ENCODE results near the gene RNF10. TPM values are rescaled to one million over a fixed set of nuclear protein-coding genes. Genes with fewer than 3 reads are reported as not detected.

The RNF10 gene
- polyA plus RNA-seq, 1 donor (not counting 4 experiments of a cell fraction or from before 2014, with no cell fraction given): 60.3 TPM

DNA sequence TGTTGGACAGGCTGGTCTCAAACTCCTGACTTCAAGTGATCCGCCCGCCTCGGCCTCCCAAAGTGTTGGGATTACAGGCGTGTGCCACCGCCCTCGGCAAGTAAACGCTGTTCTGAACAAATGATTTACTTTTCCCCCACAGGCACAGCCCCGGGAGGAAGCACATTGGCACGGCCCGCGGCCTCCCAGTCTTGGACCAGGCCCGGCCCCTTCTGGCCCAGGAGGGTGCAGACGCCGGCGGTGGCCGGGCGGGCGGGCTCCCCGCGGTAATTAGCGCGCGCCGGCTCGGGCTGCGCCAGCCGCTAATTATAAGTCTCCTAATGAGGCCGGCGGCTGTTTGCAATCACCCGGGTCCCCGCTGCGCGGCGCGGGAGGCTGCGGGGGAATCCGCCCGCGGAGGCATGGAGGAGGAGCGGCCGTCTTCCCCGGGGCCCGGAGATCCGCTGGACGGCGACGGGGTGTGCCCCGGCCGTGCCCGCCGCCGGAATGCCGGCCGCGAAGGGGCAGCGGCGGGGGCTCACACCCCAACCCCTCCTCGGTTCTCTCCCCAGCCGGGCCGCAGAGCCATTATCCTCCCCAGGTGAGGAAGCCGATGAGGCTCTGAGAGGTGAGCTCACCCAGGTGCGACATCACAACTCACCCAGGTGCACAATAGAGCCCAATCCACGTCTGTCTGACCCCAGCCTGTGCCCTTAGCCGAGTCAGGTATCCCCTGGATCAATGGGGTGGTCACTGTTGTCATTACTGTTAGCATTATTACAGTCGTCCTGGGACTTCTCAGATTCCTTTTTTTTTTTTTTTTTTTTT lies 50.4 kb downstream of the RNF10 start:
- FAIRE-seq (no peak), DNase-seq (ENCODE audit: low read depth, low spot score) (no peak)
- no peaks in the 10 kb centered on the region for H3K9me3 ChIP-seq (ENCODE audit: control insufficient read depth, low read depth, low read length)
- H3K27ac ChIP-seq (ENCODE audit: control insufficient read depth, insufficient read depth, low read length): no peak overlapping the region
- H3K36me3 ChIP-seq (ENCODE audit: control insufficient read depth in 2 of 2, extremely low read depth in 1 of 2, insufficient read depth in 2 of 2, low read length in 2 of 2): peaks cover 2 to 3% of the 10 kb centered on the region in 2 experiments
- H3K79me2 ChIP-seq (ENCODE audit: control insufficient read depth, insufficient read depth, low read length): peaks cover 13% of the 10 kb centered on the region
- peak overlapping the region; percentile 10 to 51 (median 38) for H3K4me3 ChIP-seq (ENCODE audit: control insufficient read depth in 2 of 3, extremely low read depth in 1 of 3, insufficient read depth in 2 of 3, low read depth in 1 of 3, low read length in 3 of 3)
- dilution Hi-C loops (cut with MboI; ENCODE audit: extremely low pct_ligation_motif_present, low sequenced_read_pairs): no loop called here
- H3K9ac ChIP-seq (ENCODE audit: control insufficient read depth, extremely low read depth, insufficient read depth, low read length): peak overlapping the region; percentile 37
- no peaks in the 10 kb centered on the region for H3K27me3 ChIP-seq (ENCODE audit: control insufficient read depth, extremely low read depth, insufficient read depth, low read length)
- peak overlapping the region; percentile 63 for H2AFZ ChIP-seq (ENCODE audit: control insufficient read depth, low read length)
- peak overlapping the region; percentile 46 for H3K4me2 ChIP-seq (ENCODE audit: control insufficient read depth, extremely low read depth, insufficient read depth, low read depth, low read length)
- no peaks in the 10 kb centered on the region for H3K9me1 ChIP-seq (ENCODE audit: control insufficient read depth, extremely low read depth, insufficient read depth, low read length)
- TF ChIP-seq, protein P1, sequence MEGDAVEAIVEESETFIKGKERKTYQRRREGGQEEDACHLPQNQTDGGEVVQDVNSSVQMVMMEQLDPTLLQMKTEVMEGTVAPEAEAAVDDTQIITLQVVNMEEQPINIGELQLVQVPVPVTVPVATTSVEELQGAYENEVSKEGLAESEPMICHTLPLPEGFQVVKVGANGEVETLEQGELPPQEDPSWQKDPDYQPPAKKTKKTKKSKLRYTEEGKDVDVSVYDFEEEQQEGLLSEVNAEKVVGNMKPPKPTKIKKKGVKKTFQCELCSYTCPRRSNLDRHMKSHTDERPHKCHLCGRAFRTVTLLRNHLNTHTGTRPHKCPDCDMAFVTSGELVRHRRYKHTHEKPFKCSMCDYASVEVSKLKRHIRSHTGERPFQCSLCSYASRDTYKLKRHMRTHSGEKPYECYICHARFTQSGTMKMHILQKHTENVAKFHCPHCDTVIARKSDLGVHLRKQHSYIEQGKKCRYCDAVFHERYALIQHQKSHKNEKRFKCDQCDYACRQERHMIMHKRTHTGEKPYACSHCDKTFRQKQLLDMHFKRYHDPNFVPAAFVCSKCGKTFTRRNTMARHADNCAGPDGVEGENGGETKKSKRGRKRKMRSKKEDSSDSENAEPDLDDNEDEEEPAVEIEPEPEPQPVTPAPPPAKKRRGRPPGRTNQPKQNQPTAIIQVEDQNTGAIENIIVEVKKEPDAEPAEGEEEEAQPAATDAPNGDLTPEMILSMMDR (optimal IDR thresholded peaks at IDR 0.05 in 1 of 3, IDR thresholded peaks at IDR 0.05 in 1 of 3, conservative IDR thresholded peaks at IDR 0.05 in 1 of 3; ENCODE audit: extremely low read depth in 1 of 3, insufficient read depth in 2 of 3, low read length in 3 of 3): peak in 2 of 3 experiments; percentile 29 to 32
- no peak for TF ChIP-seq EZH2 (IDR thresholded peaks at IDR 0.05; ENCODE audit: low read length)
- H3K4me1 ChIP-seq (ENCODE audit: control insufficient read depth, extremely low read depth, insufficient read depth, low read length): peaks cover 13% of the 10 kb centered on the region
- H4K20me1 ChIP-seq (ENCODE audit: control insufficient read depth, extremely low read depth, insufficient read depth, low read length): no peaks in the 10 kb centered on the region

DNA sequence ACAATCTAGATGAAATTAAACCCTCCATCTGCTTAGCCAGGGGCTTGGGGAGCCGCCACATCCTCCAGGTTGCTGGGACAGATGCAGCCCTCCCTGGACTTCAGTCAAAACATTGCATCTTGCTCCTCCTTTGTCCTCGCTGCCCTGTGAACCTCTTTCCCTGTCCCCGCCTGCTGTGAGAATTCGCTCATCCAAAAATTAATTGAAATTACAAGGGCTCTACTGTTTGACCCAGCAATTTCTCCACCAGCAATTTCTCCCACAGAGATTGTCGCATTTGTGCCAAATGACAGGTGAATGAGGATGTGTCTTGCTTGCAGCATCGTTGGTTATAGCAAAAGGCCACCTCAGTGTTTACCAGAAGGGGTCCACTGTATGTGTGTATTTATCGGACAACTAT lies 52.0 kb downstream of the RNF10 start:
- H4K20me1 ChIP-seq (ENCODE audit: control insufficient read depth, extremely low read depth, insufficient read depth, low read length): no peaks in the 10 kb centered on the region
- H2AFZ ChIP-seq (ENCODE audit: control insufficient read depth, low read length): no peak overlapping the region
- H3K36me3 ChIP-seq (ENCODE audit: control insufficient read depth in 2 of 2, extremely low read depth in 1 of 2, insufficient read depth in 2 of 2, low read length in 2 of 2): no peaks in the 10 kb centered on the region
- dilution Hi-C loops (cut with MboI; ENCODE audit: extremely low pct_ligation_motif_present, low sequenced_read_pairs): no loop called here
- no peaks in the 10 kb centered on the region for H3K27me3 ChIP-seq (ENCODE audit: control insufficient read depth, extremely low read depth, insufficient read depth, low read length)
- TF ChIP-seq EZH2 (IDR thresholded peaks at IDR 0.05; ENCODE audit: low read length): no peak
- TF ChIP-seq, protein P1 (optimal IDR thresholded peaks at IDR 0.05 in 1 of 3, IDR thresholded peaks at IDR 0.05 in 1 of 3, conservative IDR thresholded peaks at IDR 0.05 in 1 of 3; ENCODE audit: extremely low read depth in 1 of 3, insufficient read depth in 2 of 3, low read length in 3 of 3): no peak
- no peaks in the 10 kb centered on the region for H3K9me3 ChIP-seq (ENCODE audit: control insufficient read depth, low read depth, low read length)
- FAIRE-seq (no peak), DNase-seq (ENCODE audit: low read depth, low spot score) (no peak)
- no peak overlapping the region for H3K9ac ChIP-seq (ENCODE audit: control insufficient read depth, extremely low read depth, insufficient read depth, low read length)
- no peaks in the 10 kb centered on the region for H3K9me1 ChIP-seq (ENCODE audit: control insufficient read depth, extremely low read depth, insufficient read depth, low read length)
- H3K79me2 ChIP-seq (ENCODE audit: control insufficient read depth, insufficient read depth, low read length): no peaks in the 10 kb centered on the region
- peaks cover 7% of the 10 kb centered on the region for H3K4me1 ChIP-seq (ENCODE audit: control insufficient read depth, extremely low read depth, insufficient read depth, low read length)
- no peak overlapping the region for H3K4me3 ChIP-seq (ENCODE audit: control insufficient read depth in 2 of 3, extremely low read depth in 1 of 3, insufficient read depth in 2 of 3, low read depth in 1 of 3, low read length in 3 of 3)
- H3K27ac ChIP-seq (ENCODE audit: control insufficient read depth, insufficient read depth, low read length): no peak overlapping the region
- H3K4me2 ChIP-seq (ENCODE audit: control insufficient read depth, extremely low read depth, insufficient read depth, low read depth, low read length): no peak overlapping the region
